ENCODE data around the gene NKRF.

DNA sequence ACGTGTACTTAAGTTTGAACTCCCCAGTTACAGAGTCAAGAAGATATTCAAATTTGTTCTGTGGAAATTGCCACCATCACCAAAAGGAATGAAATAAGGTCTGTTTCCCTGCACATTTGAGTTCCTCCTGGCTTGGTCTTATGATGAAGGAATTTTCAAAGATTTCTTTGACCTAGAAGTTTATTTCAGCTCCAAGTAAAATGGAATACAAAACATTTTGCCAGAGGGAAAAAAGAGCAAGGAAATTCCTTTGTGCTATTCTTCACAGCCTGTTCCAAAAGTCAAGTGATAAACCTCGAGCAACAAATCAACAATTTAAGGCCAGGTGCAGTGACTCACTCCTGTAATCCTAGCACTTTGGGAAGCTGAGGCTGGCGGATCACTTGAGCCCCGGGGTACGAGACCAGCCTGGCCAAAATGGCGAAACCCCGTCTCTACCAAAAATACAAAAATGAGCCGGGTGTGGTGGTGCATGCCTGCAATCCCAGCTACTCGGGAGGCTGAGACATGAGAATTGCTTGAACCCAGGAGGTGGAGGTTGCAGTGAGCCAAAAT lies 3.4 kb downstream of the NKRF start:
- TF ChIP-seq, protein P1, sequence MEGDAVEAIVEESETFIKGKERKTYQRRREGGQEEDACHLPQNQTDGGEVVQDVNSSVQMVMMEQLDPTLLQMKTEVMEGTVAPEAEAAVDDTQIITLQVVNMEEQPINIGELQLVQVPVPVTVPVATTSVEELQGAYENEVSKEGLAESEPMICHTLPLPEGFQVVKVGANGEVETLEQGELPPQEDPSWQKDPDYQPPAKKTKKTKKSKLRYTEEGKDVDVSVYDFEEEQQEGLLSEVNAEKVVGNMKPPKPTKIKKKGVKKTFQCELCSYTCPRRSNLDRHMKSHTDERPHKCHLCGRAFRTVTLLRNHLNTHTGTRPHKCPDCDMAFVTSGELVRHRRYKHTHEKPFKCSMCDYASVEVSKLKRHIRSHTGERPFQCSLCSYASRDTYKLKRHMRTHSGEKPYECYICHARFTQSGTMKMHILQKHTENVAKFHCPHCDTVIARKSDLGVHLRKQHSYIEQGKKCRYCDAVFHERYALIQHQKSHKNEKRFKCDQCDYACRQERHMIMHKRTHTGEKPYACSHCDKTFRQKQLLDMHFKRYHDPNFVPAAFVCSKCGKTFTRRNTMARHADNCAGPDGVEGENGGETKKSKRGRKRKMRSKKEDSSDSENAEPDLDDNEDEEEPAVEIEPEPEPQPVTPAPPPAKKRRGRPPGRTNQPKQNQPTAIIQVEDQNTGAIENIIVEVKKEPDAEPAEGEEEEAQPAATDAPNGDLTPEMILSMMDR (IDR thresholded peaks at IDR 0.05; ENCODE audit: control extremely low read depth in 1 of 3, insufficient read depth in 1 of 3, low read depth in 1 of 3, low read length in 3 of 3) = no peak
- no peak for TF ChIP-seq POLR2A (IDR thresholded peaks at IDR 0.05; ENCODE audit: control extremely low read depth in 1 of 2, low read depth in 2 of 2, low read length in 2 of 2)
- TF ChIP-seq ZNF274 (IDR thresholded peaks at IDR 0.05; ENCODE audit: borderline replicate concordance, extremely low read depth, low read length) = no peak

All from H1 (cell line).